ENCODE results near the gene TNMD. TPM values are rescaled to one million over a fixed set of nuclear protein-coding genes. Genes with fewer than 3 reads are reported as not detected.

TNMD gene
- total RNA-seq, 2 donors from 2014 or later: not detected

DNA sequence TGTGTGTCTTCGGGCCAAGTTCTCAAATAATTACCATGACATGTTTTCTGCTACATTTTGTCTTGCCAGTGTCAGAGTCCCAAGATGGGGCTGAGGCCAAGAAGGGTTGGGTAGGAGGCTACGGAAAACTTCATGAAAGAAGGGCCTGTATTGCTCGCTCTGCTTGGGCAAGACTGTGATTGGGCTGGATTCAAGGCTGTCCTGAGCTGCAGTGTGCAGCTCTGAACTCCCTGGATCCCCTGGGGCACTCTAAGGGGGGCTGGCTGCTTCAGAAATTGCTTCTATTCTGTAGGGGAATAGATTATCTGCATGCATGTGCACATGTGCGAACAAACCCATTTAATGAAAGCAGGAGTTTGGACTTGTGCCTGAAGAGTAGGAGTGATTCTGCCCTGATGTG is 38.3 kb downstream of the TNMD start:
- Histone ChIP-seq H3K27me3 (replicated peaks; ENCODE audit: insufficient read depth) (no peaks in the 10 kb centered on the region), H3K9me3 (no peaks in the 10 kb centered on the region), H3K27ac (no peak overlapping the region), H3K4me1 (replicated peaks) (no peaks in the 10 kb centered on the region), H3K4me3 (no peak overlapping the region), H3K36me3 (no peaks in the 10 kb centered on the region)
- no peak for DNase-seq (ENCODE audit: low spot score)
- intact Hi-C loops (cut with DNase I): no loop called here
- TF ChIP-seq, protein P1, sequence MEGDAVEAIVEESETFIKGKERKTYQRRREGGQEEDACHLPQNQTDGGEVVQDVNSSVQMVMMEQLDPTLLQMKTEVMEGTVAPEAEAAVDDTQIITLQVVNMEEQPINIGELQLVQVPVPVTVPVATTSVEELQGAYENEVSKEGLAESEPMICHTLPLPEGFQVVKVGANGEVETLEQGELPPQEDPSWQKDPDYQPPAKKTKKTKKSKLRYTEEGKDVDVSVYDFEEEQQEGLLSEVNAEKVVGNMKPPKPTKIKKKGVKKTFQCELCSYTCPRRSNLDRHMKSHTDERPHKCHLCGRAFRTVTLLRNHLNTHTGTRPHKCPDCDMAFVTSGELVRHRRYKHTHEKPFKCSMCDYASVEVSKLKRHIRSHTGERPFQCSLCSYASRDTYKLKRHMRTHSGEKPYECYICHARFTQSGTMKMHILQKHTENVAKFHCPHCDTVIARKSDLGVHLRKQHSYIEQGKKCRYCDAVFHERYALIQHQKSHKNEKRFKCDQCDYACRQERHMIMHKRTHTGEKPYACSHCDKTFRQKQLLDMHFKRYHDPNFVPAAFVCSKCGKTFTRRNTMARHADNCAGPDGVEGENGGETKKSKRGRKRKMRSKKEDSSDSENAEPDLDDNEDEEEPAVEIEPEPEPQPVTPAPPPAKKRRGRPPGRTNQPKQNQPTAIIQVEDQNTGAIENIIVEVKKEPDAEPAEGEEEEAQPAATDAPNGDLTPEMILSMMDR (IDR thresholded peaks at IDR 0.05): no peak
- TF ChIP-seq POLR2AphosphoS5 (IDR thresholded peaks at IDR 0.05): no peak
- 65% methylated on average over 3 of the region's 4 CpGs for WGBS

GRCh38 chrX:100625985-100626491 is 41.3 kb downstream of the TNMD start:
- no peak overlapping the region for H3K4me3 ChIP-seq
- H3K9me3 ChIP-seq: no peaks in the 10 kb centered on the region
- H3K27me3 ChIP-seq (replicated peaks; ENCODE audit: insufficient read depth): no peaks in the 10 kb centered on the region
- TF ChIP-seq, protein P1 (IDR thresholded peaks at IDR 0.05): no peak
- H3K4me1 ChIP-seq (replicated peaks): no peaks in the 10 kb centered on the region
- H3K36me3 ChIP-seq: no peaks in the 10 kb centered on the region
- 72% methylated on average over 5 of the region's 5 CpGs for WGBS
- no peak overlapping the region for H3K27ac ChIP-seq
- intact Hi-C loops (cut with DNase I): no loop called here
- DNase-seq (ENCODE audit: low spot score): no peak

GRCh38 chrX:100635040-100635439 is 50.3 kb downstream of the TNMD start:
- no peaks in the 10 kb centered on the region for H3K4me1 ChIP-seq (replicated peaks)
- no peak overlapping the region for H3K27ac ChIP-seq
- H3K27me3 ChIP-seq (replicated peaks; ENCODE audit: insufficient read depth): no peaks in the 10 kb centered on the region
- no peak for DNase-seq (ENCODE audit: low spot score)
- TF ChIP-seq POLR2AphosphoS5 (IDR thresholded peaks at IDR 0.05) (no peak), POLR2A (IDR thresholded peaks at IDR 0.05) (no peak)
- TF ChIP-seq, protein P1 (IDR thresholded peaks at IDR 0.05): no peak
- no peaks in the 10 kb centered on the region for H3K36me3 ChIP-seq
- 51% methylated on average over 5 of the region's 5 CpGs for WGBS
- H3K4me3 ChIP-seq: no peak overlapping the region
- intact Hi-C loops (cut with DNase I): loop anchor here (10.0 kb wide), 1 partner anchor 120 kb away; no protein-coding TSS in a partner anchor
- H3K9me3 ChIP-seq: no peaks in the 10 kb centered on the region

GRCh38 chrX:100635989-100636320 is 51.2 kb downstream of the TNMD start:
- H3K4me3 ChIP-seq: peak overlapping the region; percentile 41 to 44
- intact Hi-C loops (cut with DNase I): loop anchor here (10.0 kb wide), 1 partner anchor 121 kb away; no protein-coding TSS in a partner anchor

More at GRCh38 chrX:100635989-100636320, 51.2 kb downstream of the TNMD start:
- Histone ChIP-seq H3K9me3 (no peaks in the 10 kb centered on the region), H3K27ac (peak overlapping the region; percentile 51), H3K4me1 (replicated peaks) (no peaks in the 10 kb centered on the region), H3K36me3 (no peaks in the 10 kb centered on the region), H3K27me3 (replicated peaks; ENCODE audit: insufficient read depth) (no peaks in the 10 kb centered on the region)
- 8% methylated on average over 6 of the region's 8 CpGs for WGBS
- DNase-seq (ENCODE audit: low spot score): no peak
- TF ChIP-seq, protein P1 (IDR thresholded peaks at IDR 0.05): no peak
- TF ChIP-seq POLR2AphosphoS5 (IDR thresholded peaks at IDR 0.05) (no peak), POLR2A (IDR thresholded peaks at IDR 0.05) (no peak)
